GM15510 (cell line): ENCODE results near the gene OR5M10.

ENCODE experiments used
- POLR2A ChIP-seq: IDR thresholded peaks from 3 replicates; pipeline ENCODE4 v1.6.1; 2011; ENCODE audit warnings: borderline replicate concordance; ENCODE audit not compliant: insufficient read length; ENCODE audit errors: extremely low read depth

The OR5M10 gene

GRCh38 chr11:56577621-56578020 lies at the start of gene OR5M10:
OR5M10 (minus strand) TSS chr11:56577721; CDS start chr11:56577721, 0 bp downstream.
- TF ChIP-seq POLR2A: no peak

- no peak for TF ChIP-seq POLR2A
Measured at GRCh38 chr11:56625946-56626345, 48.4 kb upstream of the OR5M10 start.

GRCh38 chr11:56624661-56625110 lies 47.2 kb upstream of the OR5M10 start:
- no peak for TF ChIP-seq POLR2A

- no peak for TF ChIP-seq POLR2A
Measured at GRCh38 chr11:56611174-56611573, 33.7 kb upstream of the OR5M10 start.

- no peak for TF ChIP-seq POLR2A
Measured at GRCh38 chr11:56558574-56558973, 18.9 kb downstream of the OR5M10 start.

- TF ChIP-seq POLR2A: no peak
Measured at GRCh38 chr11:56545531-56545930, 32.0 kb downstream of the OR5M10 start.

GRCh38 chr11:56543739-56544138 lies 33.8 kb downstream of the OR5M10 start:
- no peak for TF ChIP-seq POLR2A

- no peak for TF ChIP-seq POLR2A
Measured at GRCh38 chr11:56543157-56543556, 34.4 kb downstream of the OR5M10 start, which contains the start of gene OR5M11. OR5M11 (minus strand) TSS chr11:56543257; CDS start chr11:56543257, 0 bp downstream.

GRCh38 chr11:56533054-56533740 lies 44.3 kb downstream of the OR5M10 start:
- no peak for TF ChIP-seq POLR2A

GRCh38 chr11:56531856-56532255 lies 45.7 kb downstream of the OR5M10 start:
- TF ChIP-seq POLR2A: no peak
